NK-92 (cell line): Measurements from ENCODE around the gene GALNT15.

Experiments used
- DNase-seq: peaks from one replicate; lab custom pipeline; 2025; ENCODE audit not compliant: unreplicated experiment; lab: John Stamatoyannopoulos, UW

The GALNT15 gene

DNA sequence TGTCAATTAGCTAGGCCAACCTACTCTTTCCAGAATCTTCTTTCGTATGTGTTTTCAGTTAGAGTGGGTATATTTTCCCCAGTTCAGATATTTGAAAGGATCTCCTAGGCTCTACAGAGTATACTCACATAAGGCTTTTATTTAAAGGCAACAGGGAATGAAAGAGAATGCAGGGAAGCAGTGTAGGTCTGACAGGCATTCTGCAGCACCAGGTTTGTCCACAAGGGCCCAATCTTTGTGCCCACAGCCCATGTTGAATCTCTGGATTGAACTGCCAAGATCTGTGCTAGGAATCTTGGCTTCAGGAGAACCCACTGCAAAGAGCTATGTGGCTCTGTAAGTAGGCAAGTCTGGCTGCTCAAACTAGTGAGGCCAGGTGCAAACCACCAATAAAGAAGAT lies 24.2 kb upstream of the GALNT15 start:
- DNase-seq, result no peak

- no peak for DNase-seq
Measured at GRCh38 chr3:16151109-16151508, 23.4 kb upstream of the GALNT15 start.

- DNase-seq, result no peak
Measured at GRCh38 chr3:16168211-16168610, 6.3 kb upstream of the GALNT15 start.

DNA sequence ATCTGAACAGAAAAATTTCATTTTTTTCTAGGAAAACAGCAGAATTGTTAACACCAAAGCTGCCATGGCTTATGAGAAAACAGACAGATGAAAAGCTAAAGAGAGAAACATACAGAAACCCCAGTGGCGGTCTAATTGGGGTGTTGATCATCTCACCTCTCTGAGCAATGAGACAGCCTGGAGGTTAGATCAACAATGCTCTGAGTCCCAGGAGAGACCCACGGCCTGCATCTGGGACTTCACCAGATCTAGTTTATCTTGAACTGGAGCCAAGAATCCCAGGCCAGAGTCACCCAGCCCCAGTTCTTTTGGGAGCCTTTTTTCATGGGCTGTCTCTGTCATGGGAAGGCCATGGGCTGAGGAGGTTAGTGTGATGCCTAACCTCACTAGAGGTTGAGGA lies 3.5 kb upstream of the GALNT15 start:
- no peak for DNase-seq

DNA sequence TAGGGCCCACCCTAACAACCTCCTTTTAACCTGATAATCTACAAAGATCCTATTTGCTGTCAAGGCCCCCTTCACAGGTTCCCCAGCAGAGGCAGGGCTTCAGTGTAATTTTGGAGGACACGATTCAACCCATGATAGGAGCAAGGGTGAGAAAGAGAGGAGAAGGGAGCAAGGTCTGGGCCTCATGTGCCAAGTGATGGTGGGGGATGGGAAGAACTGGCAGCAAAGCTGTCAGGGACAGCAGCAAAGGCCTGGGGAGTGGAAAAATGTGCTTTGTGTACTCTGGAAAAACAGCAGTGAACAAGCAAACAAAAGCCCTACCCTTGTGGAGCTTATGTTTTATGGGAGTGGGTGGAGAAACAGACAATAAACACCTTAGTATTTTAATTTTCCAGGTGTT lies 2.7 kb upstream of the GALNT15 start:
- no peak for DNase-seq

DNA sequence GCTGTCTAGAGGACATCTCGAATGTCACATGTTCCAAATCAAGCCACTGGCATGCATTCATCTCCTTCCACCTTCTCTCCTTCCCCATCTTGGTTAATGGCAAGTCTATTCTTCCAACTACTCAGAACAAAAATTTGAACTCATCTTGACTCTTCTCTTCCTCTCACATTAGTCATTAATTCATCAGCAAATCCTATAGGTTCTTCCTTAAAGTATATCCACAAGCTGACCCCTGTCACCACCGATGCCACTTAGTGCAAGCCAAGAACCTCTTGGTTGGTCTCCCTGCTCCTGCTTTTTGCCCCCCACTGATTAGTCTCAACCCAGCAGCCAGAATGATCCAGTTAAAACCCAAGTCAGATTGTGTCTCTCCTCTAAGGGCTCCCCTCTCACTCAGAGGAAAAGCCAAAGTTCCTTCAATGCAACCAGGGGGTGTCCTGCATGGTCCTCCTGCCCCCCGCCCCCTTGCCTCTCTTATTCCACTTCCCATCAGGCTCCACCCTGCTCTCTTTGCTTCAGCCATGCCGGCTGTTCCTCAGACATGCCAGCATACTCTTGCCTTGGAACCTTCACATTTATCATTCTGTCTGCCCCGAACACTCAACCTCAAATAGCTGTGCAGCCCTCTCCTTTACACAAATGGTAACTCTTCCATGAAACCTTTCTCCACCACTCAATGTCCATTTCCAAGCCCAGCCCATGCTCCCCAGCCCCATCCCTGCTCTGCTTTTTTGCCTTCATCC lies 1.0 kb upstream of the GALNT15 start:
- no peak for DNase-seq

- DNase-seq, result no peak
Measured at GRCh38 chr3:16174026-16174355, 489 bp upstream of the GALNT15 start.

DNA sequence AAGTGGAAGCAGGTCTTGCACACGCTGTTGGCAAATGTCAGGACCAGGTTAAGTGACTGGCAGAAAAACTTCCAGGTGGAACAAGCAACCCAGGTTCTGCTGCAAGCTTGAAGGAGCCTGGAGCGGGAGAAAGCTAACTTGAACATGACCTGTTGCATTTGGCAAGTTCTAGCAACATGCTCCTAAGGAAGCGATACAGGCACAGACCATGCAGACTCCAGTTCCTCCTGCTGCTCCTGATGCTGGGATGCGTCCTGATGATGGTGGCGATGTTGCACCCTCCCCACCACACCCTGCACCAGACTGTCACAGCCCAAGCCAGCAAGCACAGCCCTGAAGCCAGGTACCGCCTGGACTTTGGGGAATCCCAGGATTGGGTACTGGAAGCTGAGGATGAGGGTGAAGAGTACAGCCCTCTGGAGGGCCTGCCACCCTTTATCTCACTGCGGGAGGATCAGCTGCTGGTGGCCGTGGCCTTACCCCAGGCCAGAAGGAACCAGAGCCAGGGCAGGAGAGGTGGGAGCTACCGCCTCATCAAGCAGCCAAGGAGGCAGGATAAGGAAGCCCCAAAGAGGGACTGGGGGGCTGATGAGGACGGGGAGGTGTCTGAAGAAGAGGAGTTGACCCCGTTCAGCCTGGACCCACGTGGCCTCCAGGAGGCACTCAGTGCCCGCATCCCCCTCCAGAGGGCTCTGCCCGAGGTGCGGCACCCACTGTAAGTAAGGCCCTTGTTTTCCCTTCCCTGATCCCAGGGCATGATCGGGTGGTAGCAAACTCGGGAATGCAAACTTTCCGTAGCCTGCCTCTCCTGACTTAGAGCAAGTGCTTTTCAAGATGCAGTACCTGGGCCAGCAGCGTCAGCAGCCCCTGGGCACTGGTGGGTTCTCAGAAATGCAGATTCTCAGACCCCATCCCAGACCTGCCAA lies 759 bp downstream of the GALNT15 start:
- DNase-seq, result no peak

- DNase-seq, result no peak
Measured at GRCh38 chr3:16176391-16177030, 2.0 kb downstream of the GALNT15 start.

DNA sequence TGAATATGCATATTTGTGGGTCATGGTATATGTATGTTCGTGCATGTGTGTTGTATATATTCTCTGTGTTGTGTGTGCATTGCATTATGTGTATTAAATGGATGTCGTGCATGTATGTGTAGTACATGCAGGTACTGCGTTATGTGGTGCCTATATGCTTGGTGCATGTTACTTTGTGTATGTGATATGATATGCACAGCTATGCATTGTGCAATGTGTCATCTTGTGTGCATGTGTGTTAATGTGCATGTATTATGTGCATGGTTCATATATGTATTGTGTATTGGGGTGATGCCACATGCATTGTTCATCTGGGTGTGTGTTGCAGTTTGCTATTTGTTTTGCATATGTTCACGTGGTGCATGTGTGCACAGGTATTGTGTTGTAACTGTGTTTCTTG lies 2.9 kb downstream of the GALNT15 start:
- DNase-seq, result no peak

GRCh38 chr3:16177962-16178627 lies 3.6 kb downstream of the GALNT15 start:
- DNase-seq, result no peak

- no peak for DNase-seq
Measured at GRCh38 chr3:16178628-16178988, 4.1 kb downstream of the GALNT15 start.

DNA sequence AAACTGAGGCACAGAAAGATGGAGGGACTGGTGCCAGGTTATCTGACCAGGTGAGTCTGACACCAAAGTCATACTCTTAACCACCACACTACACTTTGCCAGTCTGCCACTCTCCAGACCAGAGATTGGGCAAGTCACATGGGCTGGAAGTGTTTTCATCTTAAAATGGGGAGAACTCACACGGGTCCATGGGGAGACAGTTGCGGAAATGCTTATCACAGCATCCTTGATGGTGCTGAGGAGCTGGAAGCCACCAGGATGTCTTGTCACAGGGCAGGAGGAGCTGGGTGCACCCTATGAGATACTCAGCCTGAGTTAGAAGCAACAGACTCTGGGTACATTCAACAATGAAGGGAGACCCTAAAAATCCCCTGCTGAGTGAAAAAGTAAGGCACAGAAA lies 4.8 kb downstream of the GALNT15 start:
- DNase-seq, result no peak

- no peak for DNase-seq
Measured at GRCh38 chr3:16179771-16180736, 5.6 kb downstream of the GALNT15 start.

DNA sequence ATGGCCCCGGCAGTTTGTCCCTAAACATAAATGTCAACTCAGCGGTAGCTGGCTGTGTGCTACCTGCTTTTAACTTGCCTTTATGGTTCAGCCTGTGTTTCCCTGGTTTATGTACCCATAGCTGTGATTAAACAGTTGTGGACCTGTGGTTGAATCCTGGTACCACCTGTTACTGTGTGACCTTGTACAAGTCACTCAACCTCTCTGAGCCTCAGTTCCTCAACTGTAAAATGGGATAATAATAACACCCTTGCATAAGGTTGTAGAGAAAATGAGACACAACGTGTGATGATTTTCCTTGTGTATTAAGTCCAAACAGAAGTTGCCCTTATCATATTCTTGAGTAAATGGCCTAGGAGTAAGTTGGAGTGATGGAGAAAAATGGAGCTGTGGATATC lies 6.3 kb downstream of the GALNT15 start:
- no peak for DNase-seq

DNA sequence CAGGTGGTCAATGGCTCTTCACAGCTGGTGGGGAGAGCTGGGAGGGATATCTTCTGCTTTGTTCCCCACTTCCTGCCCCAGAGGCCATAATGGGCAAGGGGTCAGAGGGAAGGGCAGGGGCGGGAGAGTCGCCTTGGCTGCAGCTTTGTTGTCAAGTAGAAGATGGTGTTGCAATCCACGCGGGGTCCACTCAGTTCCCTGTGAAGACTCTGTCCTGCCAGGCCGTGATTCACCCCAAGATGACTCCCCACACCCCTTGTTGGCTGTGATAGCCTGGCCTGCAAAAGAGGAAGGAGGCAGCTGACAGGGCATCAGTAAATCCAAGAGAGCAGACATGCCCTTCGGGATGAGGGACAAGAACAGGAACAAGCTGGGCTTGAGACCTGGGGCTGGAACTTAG lies 6.9 kb downstream of the GALNT15 start:
- DNase-seq, result no peak

- no peak for DNase-seq
Measured at GRCh38 chr3:16182183-16182582, 7.7 kb downstream of the GALNT15 start.

DNA sequence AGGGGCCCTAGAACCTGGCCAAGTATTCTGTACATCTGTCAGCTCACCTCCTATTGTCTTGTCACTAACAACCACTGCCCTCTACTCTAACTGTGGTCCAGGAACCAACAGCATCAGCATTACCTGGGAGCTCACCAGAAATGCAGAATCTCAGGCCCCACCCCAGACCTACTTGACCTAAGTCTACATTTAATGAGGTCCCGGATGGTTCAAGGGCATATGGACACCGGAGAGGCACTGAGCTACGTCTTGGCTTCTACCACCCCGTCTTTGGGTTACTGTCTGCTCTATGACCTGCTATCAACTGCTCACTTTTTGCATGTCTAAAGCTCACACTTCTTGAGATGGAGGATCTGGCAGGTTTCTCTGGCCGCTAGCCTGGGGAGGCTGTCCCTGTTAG lies 8.1 kb downstream of the GALNT15 start:
- DNase-seq, result no peak

GRCh38 chr3:16183082-16183481 lies 8.6 kb downstream of the GALNT15 start:
- no peak for DNase-seq

GRCh38 chr3:16183601-16184270 lies 9.3 kb downstream of the GALNT15 start:
- DNase-seq, result no peak
